Measurements from ENCODE around the gene ARHGEF1.
"Not testable (repeated sequence)": the region's sequence is repeated elsewhere in the genome, so short reads cannot be mapped to it uniquely, and the experiment has no call there.

The ARHGEF1 gene

DNA sequence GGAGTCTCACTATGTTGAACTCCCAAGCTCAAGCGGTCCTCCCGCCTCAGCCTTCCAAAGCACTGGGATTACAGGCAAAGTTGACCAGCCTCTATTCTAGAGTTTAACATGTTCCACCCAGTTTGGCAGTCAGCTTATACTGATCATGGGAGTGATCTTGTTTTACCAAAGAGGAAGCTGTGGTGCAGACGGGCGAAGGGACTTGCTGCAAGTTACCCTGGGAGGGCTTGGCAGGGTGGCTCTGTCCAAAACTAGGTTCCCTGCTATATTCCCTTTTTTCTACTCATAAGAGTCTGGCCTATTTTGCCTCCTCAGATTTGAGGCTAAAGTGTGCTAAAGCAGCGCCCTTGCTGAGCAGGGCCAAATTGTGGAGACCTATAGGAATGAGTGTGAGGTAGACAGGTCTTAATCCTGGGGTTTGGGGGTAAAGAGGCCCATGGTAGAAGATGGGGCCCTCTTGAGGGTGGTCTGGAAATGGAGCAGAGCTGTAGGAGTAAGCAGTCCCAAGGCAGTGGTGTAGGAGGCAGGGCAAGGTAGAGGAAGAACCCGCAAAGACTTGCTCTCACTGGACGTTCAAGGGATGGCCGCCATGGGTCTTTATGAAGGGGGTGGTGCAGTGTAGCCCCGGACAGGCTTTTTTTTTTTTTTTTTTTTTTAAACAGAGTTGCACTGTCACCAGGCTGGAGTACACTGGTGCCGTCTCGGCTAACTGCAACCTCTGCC, 19.6 kb upstream of the ARHGEF1 start:
- FAIRE-seq, result no peak

DNA sequence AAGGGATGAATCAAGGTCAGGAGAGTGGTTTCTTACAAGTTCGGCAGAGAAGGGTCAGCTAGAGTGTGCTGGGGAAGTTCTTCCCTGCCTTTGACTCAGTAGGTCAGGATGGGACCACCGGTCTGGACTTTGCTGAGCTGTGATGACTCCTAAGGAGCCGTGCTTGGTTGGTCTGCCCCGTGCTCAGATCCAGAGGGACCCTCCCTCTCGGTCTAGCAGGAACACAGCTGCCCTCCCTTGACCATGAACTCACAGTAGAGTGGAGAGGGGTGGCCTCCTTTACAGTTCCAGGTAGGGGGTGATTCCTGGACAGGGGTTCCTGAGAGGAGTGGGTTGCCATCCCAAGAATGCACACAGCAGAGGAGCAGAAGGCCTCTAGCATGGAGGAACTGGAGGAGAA, 18.6 kb upstream of the ARHGEF1 start:
- FAIRE-seq, result no peak

DNA sequence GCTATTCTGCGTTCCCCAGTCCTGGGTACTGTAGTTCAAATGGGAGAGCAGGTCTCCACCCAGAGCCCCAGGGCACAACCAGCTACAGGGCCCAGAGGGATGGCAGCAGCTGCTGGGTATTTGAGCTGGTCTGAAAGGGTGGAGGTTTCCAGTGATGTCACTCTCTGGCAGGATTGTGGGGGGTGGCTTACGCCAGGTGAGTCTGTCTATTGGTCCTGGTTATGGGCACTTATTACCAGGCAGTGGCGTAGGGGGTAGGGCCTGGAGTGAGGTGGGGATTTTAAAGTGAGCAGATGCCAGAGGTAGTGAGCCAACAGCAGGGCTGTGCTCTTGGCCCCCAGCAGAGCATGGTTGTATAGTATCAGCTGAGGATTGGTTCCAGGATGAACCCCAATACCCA, 16.7 kb upstream of the ARHGEF1 start:
- no peak for FAIRE-seq

DNA sequence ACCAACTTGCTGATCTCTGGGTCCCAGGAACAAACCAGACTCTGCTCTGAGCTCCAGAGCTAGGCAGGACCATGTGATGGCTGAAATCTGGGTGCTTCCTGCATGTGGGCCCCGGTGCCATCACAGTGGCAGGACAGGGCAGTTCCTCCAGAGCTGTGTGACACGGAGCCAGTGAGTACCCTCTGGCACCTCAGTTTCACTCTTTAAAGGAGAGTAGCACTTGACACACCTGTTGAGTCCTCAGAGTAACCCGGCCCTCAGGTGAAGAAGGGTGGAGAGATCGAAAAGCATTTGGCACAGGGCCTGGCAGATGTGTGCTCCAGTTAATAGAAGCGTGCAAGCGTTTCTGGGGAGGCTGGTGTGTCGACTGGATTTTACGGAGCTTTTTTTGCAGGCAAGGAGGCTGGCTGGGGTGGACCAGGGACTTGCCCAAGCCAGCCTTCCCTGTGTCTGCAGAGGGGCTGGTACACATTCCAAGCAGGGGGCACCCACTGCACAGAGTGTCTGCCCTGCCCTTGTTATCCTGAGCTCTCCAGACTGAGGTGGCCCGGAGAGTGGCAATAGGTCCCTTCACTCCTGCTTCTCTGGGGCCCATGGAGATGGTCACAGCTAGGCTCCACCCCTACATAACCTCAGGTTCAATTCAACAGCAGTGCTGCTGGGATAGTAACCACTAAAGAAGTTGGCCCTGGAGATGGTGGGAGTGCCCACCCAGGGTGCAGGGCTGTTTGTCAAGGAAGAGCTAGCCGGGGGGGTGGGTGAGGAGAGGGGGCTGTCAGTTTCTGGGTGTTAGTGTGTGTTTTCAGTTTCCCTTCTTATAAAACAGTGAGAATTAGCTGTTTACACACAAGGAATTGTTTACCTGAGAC, 14.6 kb upstream of the ARHGEF1 start:
- no peak for FAIRE-seq

DNA sequence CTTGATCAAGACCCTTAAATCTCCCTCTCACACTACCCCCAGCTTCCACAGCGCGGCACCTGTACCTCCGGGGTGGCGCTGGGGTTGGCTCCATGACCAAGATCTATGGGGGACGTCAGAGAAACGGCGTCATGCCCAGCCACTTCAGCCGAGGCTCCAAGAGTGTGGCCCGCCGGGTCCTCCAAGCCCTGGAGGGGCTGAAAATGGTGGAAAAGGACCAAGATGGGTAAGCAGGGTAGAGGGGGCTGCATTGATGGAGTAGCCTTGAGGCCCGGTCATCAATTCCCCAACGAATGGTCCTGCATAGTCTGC, 14.0 kb upstream of the ARHGEF1 start:
- FAIRE-seq, result no peak

DNA sequence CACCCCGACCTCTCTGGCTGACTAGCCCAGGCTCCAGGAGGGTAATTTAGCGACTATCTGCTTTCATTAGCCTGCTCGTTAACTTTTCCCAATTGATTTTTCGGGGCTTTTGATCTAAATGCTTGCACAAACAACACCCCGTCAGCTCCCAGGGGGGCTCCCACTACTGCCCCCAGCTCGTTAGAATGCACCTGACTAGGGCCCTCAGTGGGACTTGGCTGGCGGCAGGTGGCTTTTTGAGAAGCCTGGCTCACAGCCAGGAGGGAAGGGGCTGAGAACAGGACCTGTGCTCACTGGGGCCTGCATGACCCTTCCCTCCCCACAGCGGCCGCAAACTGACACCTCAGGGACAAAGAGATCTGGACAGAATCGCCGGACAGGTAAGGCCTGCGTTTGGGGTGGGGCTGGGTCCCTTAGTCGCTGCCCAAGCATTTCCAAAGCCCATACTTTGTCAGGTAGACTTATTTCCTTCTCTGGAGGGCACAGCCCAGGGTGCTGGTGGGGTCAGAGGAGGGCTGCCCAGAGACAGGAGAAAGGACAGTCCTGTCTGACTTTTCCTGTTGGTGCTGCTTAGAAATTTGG, 13.5 kb upstream of the ARHGEF1 start:
- FAIRE-seq, result no peak

DNA sequence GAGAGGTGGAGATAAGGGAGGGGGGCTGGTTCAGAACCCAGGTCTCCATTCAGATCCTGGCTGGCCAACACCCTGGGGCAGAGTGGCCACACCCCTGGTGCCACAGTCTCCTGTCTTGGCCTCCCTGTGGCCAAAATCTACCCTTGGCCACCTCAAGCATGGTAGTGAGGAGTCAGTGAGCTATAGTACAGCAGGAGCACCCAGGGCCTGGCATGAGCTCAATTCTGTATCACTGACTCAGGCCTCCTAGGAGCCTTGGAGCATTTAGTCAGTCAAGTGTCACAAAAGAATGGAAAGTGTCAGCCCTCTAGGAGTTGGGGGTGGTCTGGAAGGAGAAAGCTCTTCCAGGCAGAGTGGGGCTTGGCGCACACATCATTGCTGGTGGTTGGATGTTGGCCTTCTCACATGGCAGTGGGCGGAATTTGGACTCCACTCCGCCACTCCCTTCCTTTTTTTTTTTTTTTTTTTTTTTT, 12.5 kb upstream of the ARHGEF1 start:
- FAIRE-seq, result no peak

DNA sequence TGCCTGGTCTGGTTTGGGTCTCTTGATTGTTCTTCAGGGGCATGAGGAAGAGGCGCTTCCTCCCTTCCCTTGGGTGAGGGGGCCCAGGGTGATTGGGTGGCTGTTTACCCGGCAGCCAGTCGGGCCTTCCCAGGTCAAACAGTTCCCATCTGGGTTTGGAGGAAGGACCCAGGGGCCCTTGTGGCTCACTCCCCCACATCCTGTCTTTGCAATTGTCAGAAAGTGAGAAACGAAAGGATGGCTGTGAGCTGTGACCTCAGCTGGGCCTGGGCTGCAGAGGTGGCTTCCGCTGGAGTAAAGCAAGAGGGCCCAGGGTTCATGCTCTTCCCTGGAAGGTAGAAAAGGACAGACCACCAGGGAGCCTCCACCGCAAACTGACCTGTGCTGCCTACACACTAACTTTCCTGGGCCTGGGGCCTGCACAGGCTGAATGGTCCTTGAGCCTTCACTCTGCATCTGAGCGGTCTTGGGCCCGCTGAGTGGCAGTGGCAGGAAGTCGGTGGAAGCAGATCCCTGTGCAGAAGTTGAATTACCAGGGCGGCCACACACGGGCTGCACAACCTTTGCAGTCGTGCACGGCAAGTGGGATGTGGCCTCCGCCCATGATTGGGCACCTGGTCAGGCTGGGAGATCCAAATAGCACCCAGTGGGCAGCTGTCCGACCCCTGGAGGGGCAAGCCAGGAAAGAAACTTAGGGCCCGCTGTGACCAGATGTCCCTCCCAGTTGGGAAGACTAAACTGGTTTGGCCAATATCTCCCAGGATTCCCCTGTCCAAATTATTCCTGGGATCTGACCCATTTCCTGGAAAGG, 11.2 kb upstream of the ARHGEF1 start:
- no peak for FAIRE-seq

DNA sequence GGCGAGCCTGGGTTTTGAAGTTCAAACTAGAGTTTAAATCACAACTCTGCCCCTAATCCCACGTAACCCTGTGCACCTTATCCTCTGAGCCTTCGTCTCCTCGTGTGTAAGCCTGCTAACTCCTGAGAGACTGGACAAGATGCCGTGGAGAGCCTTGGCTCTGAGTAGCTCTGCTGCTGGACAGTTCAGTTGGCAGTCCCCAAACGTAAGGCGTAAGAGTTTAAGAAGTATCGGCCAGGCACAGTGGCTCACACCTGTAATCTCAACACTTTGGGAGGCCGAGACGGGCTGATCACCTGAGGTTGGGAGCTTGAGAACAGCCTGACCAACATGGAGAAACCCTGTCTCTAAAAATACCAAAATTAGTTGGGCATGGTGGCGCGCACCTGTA, 10.6 kb upstream of the ARHGEF1 start:
- no peak for FAIRE-seq

DNA sequence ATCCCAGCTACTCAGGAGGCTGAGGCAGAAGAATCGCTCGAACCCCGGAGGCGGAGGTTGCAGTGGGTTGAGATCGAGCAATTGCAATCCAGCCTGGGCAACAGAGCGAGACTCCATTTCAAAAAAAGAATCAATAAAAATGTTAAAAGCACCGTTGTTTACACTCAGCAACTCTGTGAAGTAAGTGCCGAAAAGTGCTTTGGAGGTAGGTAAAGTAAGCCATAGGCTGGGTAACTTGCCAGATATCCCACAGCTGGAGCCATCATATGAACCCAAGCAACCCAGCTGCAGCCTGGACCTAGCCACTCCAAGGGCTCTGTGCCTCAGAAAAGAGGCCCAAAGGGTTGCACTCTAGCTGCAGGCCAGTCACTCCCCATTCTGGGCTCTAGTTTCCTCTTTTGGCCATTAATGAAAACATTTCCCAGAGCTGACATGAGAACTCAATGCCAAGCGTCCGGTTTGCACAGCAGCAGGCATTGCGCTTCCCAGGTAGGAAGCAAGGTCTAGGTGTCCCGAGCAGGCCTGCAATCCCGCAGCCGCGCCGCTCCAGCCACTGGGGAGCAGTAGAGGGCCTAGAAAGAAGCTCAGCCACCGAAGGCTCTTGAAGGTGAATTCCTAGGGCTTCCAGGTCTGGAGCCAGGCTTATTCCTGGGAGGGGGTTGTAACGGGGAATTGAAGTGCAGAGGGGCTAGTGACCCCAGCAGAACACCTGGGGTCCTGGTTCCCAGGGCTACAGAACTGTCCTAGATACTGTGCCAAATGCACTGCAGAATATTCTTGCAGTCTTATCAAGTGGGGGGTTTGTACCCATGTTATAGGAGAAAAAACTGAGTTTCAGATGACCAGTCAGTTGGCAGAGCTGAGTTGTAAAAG, 10.0 kb upstream of the ARHGEF1 start:
- no peak for FAIRE-seq

DNA sequence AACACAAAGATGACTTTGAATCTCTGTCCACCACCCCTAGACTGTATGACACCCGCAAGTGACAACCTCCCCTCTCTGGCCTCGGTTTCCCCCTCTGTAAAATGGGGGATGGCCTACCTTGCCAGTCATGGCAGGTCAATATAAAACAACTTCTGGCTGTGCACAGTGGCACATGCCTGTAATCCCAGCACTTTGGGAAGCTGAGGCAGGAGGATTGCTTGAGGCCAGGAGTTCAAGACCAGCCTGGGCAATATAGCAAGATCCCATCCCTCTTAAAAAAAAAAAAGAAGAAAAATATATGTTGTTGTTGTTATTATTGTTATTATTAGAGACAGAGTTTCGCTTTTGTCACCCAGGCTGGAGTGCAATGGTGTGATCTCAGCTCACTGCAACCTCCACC, 7.0 kb upstream of the ARHGEF1 start:
- FAIRE-seq, result not testable (repeated sequence)

DNA sequence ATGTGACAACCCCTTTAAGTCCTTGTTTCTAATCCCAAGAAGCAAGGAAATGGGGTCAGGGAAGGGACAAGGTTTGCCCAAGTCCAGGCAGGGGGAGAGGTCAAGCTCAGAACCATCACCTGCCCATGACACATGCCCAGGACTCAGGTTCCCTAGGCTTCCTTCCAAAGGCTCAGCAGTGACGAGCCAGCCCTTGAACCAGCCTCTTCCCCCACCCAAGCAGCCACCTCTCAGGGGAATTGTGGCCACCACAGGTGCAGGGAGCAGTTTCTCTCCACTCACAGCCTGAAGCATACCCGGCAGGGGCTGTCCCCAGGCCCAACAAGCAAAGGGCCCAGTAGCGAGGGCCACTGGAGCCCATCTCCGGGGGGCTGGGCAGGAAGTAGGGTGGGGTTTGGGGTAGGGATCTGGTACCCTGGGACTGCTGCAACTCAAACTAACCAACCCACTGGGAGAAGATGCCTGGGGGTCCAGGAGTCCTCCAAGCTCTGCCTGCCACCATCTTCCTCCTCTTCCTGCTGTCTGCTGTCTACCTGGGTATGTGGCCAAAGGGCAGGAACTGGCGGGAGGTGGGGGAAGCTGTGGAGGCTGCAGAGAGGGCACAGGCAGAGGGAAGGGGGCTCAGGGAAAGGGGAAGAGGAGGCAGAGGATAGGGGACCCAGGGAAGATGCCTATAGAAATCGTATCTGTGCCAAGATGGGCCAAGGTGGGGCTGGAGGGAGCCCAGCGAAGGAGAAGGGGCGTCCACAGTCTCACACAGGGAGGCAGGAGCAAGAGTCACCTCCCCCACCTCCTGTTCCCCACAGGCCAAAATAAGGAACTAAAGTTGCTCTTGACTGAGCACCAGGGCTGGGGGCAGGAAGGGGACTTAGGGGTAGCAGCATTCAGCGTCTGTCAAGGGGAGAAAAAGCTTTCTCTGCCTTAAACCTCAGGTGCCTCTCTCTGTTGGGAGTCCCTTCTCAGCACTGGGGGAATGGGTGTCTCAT, 5.8 kb upstream of the ARHGEF1 start, which contains the start of gene CD79A:
TSS of gene CD79A (plus strand) at position 433 of the 986 bp plus-strand sequence. CDS start at position 459, 26 bp downstream.
- no peak for FAIRE-seq

DNA sequence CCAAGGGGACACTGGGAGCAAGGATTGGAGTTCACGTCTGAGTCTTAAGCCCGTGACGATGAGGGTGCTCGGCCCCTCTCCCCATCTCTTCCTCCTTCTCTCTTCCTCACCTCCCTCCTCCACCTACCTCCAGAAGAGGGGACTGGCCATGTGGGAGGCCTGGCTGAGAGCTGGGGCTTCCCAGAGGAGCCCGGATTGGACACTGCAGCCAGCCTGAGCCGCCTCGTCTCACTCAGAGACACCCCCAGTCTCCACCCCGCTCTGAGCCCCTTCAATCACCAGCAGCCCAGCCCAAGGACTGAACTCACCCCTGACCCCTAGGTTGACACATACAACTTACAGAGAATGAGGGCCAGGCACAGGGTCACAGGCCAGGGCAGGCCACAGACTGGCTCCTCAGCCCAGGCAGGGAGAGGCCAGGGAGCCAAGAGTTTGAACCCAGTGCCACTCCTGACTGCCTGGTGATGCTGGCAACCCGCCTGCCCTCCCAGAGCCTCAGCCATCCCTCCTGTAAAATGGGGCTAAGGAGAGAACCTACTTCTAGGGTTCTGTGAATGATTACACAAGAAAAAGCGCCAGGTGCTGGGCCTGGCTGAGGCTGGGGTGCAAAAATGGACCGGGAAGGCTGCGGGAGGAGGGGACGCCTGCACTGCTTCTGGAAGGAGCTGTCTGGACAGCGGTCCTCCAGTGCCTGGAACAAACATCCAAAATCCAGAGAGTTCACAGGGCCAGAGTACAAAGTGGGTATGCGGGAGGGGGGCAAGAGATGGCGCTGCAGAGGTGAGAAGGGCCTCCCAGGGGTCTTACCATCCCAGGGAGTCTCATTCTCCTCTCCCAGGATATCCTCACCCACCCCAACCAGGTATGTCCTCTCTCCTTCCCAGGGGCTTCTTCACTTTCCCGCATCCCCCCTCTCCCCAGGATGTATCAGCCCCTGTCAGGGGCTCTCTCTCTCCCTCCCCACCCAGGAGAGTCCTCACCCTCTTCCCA, 4.8 kb upstream of the ARHGEF1 start:
- FAIRE-seq, result no peak

DNA sequence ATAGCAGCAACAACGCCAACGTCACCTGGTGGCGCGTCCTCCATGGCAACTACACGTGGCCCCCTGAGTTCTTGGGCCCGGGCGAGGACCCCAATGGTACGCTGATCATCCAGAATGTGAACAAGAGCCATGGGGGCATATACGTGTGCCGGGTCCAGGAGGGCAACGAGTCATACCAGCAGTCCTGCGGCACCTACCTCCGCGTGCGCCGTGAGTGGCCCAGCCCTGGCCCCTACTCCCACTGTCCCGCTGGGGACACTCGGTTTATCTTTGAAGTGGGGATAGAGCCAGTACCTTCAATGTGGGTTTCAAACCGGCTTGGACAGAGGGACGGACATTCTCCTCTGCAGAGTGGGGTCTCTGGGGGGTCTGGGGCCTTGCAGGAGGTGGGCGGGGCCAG, 3.9 kb upstream of the ARHGEF1 start:
- FAIRE-seq, result no peak

DNA sequence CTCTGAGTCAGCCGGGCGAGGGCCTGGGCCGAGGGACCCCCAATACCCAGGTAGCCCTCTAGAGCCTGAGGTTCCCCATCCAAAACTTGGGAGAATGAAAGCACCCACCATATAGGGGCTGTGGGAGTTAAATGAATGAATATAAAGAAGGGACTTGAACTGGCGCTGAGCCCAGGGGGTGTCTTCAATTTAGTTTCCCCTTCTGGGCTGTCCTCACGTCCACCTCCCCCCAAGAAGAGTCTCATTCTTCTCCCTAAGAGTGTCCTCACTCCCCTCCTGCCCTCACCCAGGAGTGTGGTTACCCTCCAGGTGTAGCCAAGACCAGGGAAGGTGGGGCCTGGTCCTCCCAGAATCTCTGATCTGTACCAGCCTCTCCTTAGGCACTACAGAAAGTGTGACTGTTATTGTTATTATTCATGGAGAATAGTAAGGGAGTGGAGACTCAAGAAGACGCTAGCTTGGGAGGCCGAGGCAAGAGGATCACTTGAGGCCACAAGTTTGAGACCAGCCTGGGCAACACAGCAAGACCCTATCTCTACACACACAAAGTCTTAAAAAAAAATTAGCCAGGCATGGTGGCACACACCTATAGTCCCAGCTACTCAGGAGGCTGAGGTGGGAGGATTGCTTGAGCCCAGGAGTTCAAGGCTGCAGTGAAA, 3.2 kb upstream of the ARHGEF1 start:
- no peak for FAIRE-seq

DNA sequence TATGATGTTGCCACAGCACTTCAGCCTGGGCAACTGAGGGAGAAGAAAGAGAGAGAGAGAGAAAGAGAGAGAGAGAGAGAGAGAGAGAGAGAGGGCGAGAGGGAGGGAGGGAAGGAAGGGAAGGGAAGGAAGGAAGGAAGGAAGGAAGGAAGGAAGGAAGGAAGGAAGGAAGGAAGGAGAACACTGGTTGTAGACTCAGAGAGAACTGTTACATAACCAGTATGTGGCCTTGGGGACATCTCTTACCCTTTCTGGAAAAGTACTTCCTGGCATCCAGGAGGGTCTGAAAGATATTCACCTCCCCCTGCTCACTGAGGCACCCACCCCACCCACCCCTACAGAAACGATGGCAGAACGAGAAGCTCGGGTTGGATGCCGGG, 2.7 kb upstream of the ARHGEF1 start:
- FAIRE-seq, result no peak

DNA sequence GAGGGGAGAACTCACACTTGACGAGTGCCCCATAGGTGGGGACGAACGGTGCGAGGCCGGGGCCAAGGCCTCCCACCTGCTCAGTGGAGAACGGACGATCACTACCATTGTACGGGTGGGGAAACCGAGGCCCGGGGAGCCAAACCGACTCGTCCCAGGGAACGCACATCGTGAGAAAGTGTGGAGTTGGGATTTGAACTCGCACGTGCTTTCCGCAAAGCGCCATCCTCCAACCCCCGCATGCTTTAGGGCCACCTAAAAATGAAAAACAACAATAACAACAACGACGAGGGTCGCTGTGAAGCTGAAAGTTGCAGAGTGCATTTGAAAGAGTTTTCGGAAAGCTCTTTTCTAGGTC, 458 bp downstream of the ARHGEF1 start:
- no peak for FAIRE-seq

DNA sequence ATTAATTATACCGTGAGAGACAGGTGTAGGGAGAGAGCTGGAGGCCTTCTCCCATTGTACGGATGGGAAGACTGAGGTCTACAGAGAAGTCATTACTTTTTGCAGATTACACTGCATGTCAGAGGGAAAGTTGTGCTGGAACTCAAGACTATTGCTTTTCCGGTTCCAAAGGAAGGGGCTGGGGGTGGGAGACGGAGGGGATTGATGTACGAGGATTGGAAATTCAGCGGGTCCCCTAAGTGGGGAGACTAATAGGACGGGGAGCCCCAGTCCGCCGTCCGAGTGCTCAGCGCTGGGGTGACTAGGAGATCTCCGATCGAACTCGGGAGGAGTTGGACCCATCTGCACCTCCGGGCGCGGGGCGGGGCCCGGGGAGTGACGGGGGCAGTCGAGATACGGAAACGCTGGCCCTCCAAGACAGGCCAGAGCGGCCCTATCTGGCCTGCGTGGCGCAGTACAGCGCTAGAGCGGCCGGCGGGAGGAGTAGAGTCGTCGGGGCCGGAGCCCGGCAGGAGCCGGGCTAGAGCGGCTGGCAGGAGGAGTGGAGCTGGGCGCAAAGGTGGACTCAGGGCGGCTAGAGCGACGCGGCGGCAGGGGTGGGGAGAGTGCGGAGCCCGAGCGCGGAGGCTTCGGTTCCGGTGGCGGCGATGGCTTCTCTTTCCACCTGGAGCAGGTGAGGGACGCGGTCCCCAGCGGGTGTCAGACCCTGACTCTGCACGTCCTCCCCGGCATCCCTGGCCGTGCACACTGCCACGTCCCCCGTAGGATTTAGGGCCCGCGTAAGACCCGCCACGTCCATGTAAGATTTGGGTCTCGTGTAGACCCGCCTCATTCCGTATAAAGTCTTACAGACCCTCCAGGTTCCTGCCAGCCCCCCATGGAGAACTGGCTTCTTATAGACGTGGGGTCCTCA, 1.1 kb downstream of the ARHGEF1 start:
- FAIRE-seq, result peak; percentile 88

Data from endometrium (tissue), 2 donors.